SU-DHL-6 (cell line): Measurements from ENCODE around the gene NEK11.

Experiments
- H2AFZ ChIP-seq: fragments of 200-600 bp; sonication (generic); 2 replicates; pipeline ENCODE4 v1.6.1; 2014; ENCODE audit warnings: low read depth, mild to moderate bottlenecking, moderate library complexity, mixed read lengths, antibody characterized with exemption, low read length; ENCODE audit not compliant: severe bottlenecking
- H3F3A ChIP-seq: fragments of 200-600 bp; shearing (Covaris generic); 2 replicates; pipeline ENCODE4 v1.6.0; 2016; ENCODE audit warnings: antibody characterized with exemption, mild to moderate bottlenecking; ENCODE audit not compliant: insufficient read depth
- H3K27ac ChIP-seq: fragments of 200-600 bp; sonication (generic); 2 replicates; pipeline ENCODE4 v1.5.1; 2016; ENCODE audit warnings: low read depth, mild to moderate bottlenecking, low read length, moderate library complexity, mixed read lengths
- H3K27me3 ChIP-seq: fragments of 200-600 bp; sonication (generic), shearing (Covaris generic); 2 replicates; pipeline ENCODE4 v1.6.0; 2014; ENCODE audit warnings: mild to moderate bottlenecking, low read length
- H3K36me3 ChIP-seq: fragments of 200-600 bp; sonication (generic); 2 replicates; pipeline ENCODE4 v1.6.1; 2014; ENCODE audit warnings: mild to moderate bottlenecking, low read length, mixed read lengths
- H3K4me2 ChIP-seq: fragments of 300-600, 200-600 bp; shearing (Covaris generic), sonication (generic); 2 replicates; pipeline ENCODE4 v1.6.0; 2014; ENCODE audit warnings: low read length, low read depth, mild to moderate bottlenecking; ENCODE audit not compliant: poor library complexity, severe bottlenecking
- H3K4me3 ChIP-seq: fragments of 200-600 bp; sonication (generic); 2 replicates; pipeline ENCODE4 v1.5.1; 2014; ENCODE audit warnings: antibody characterized with exemption, low read length, mild to moderate bottlenecking, mixed read lengths; ENCODE audit not compliant: insufficient read depth, poor library complexity, severe bottlenecking
- H3K79me2 ChIP-seq: fragments of 200-600 bp; sonication (generic); 2 replicates; pipeline ENCODE4 v1.6.1; 2014; ENCODE audit warnings: mild to moderate bottlenecking, low read length, moderate library complexity; ENCODE audit not compliant: insufficient read depth
- H3K9ac ChIP-seq: fragments of 200-600 bp; sonication (generic); 2 replicates; pipeline ENCODE4 v1.7.0; 2014; ENCODE audit warnings: mild to moderate bottlenecking, low read length
- H3K9me2 ChIP-seq: fragments of 200-600 bp; sonication (generic); replicated peaks from 2 replicates; pipeline ENCODE4 v1.6.1; 2014; ENCODE audit warnings: low read length; ENCODE audit not compliant: insufficient read depth
- H3K9me3 ChIP-seq: fragments of 200-600 bp; sonication (generic); 2 replicates; pipeline ENCODE4 v1.6.1; 2014; ENCODE audit warnings: low read length, mixed read lengths; ENCODE audit not compliant: insufficient read depth
- H4K20me1 ChIP-seq: fragments of 200-600 bp; sonication (generic); 2 replicates; pipeline ENCODE4 v1.6.1; 2014; ENCODE audit warnings: low read depth, mild to moderate bottlenecking, antibody characterized with exemption, low read length, moderate library complexity, mixed read lengths
- CTCF ChIP-seq: fragments of 200-600 bp; sonication (generic); IDR thresholded peaks from one replicate; pipeline ENCODE4 v1.5.1; 2017; ENCODE audit warnings: antibody characterized with exemption, mild to moderate bottlenecking, low read length, moderate library complexity; ENCODE audit not compliant: insufficient read depth, poor library complexity, severe bottlenecking
- EZH2phosphoT487 ChIP-seq: fragments of 200-600 bp; sonication (generic), shearing (Covaris generic); conservative IDR thresholded peaks from 2 replicates; pipeline ENCODE4 v1.6.1; 2018; ENCODE audit warnings: mild to moderate bottlenecking, antibody characterized with exemption, low read length, moderate library complexity, mixed read lengths

Gene NEK11

GRCh38 chr3:131007256-131007655 is 19.4 kb upstream of the NEK11 start:
- Histone ChIP-seq H3F3A (no peaks in the 10 kb centered on the region), H3K27ac (no peak overlapping the region), H2AFZ (no peak overlapping the region), H3K9me2 (no peaks in the 10 kb centered on the region), H4K20me1 (no peaks in the 10 kb centered on the region), H3K9ac (no peak overlapping the region), H3K9me3 (no peaks in the 10 kb centered on the region), H3K36me3 (no peaks in the 10 kb centered on the region), H3K4me2 (no peak overlapping the region), H3K79me2 (no peaks in the 10 kb centered on the region), H3K4me3 (no peak overlapping the region), H3K27me3 (no peaks in the 10 kb centered on the region)
- no peak for TF ChIP-seq CTCF
- no peak for TF ChIP-seq EZH2phosphoT487

- peaks cover 1% of the 10 kb centered on the region; the same call in 1 of the 2 replicates for H3K36me3 ChIP-seq
- no peak overlapping the region for H3K27ac ChIP-seq
Measured at GRCh38 chr3:131007782-131008181, 18.9 kb upstream of the NEK11 start.

GRCh38 chr3:131008326-131008725 is 18.4 kb upstream of the NEK11 start:
- Histone ChIP-seq H3K27me3 (no peaks in the 10 kb centered on the region), H3K36me3 (peaks cover 7% of the 10 kb centered on the region), H3K9ac (no peak overlapping the region), H3K9me3 (no peaks in the 10 kb centered on the region), H2AFZ (no peak overlapping the region), H3K27ac (no peak overlapping the region), H4K20me1 (no peaks in the 10 kb centered on the region), H3K4me2 (no peak overlapping the region), H3K9me2 (no peaks in the 10 kb centered on the region), H3F3A (no peaks in the 10 kb centered on the region), H3K4me3 (no peak overlapping the region), H3K79me2 (no peaks in the 10 kb centered on the region)
- TF ChIP-seq EZH2phosphoT487 (no peak), CTCF (no peak)

More at GRCh38 chr3:131007782-131008181, 18.9 kb upstream of the NEK11 start:
- Histone ChIP-seq H3K4me3 (no peak overlapping the region), H3K79me2 (no peaks in the 10 kb centered on the region), H3K27me3 (no peaks in the 10 kb centered on the region), H3F3A (no peaks in the 10 kb centered on the region), H3K4me2 (no peak overlapping the region), H4K20me1 (no peaks in the 10 kb centered on the region), H3K9me3 (no peaks in the 10 kb centered on the region), H3K9me2 (no peaks in the 10 kb centered on the region), H3K9ac (no peak overlapping the region), H2AFZ (no peak overlapping the region)
- TF ChIP-seq CTCF = no peak
- TF ChIP-seq EZH2phosphoT487 = no peak
